Suprapubic skin (tissue), 4 donors: ENCODE results near the gene TM6SF1. TPM values are rescaled to one million over a fixed set of nuclear protein-coding genes. Genes with fewer than 3 reads are reported as not detected.
A peak's percentile ranks its signal among the peaks of the same experiment; 100 is the strongest.

Experiments used
- DNase-seq, 2 donors: peaks; one replicate each; pipeline ENCODE4 v3.0.0-alpha.2; 2019; ENCODE audit warnings: low spot score in 2 of 2
- H3K27ac ChIP-seq: fragments of 200-600 bp; sonication (generic); one replicate; pipeline ENCODE4 v1.5.1; 2019
- H3K27me3 ChIP-seq: fragments of 200-600 bp; sonication (generic); one replicate; pipeline ENCODE4 v1.5.1; 2019
- H3K36me3 ChIP-seq: fragments of 200-600 bp; sonication (generic); one replicate; pipeline ENCODE4 v1.5.1; 2019
- H3K4me1 ChIP-seq: fragments of 200-600 bp; sonication (generic); one replicate; pipeline ENCODE4 v1.5.1; 2019
- H3K4me3 ChIP-seq: fragments of 200-600 bp; sonication (generic); one replicate; pipeline ENCODE4 v1.5.1; 2019; ENCODE audit warnings: mild to moderate bottlenecking
- H3K9me3 ChIP-seq: fragments of 200-600 bp; sonication (generic); one replicate; pipeline ENCODE4 v1.5.1; 2019
- CTCF ChIP-seq, 2 donors: fragments of 200-600 bp in 1 of 2; fragments of 450-650 bp in 1 of 2; sonication (generic) in 1 of 2; IDR thresholded peaks; one replicate each; pipeline ENCODE4 v1.5.1; 2016 to 2019; ENCODE audit warnings: antibody characterized with exemption in 2 of 2, mild to moderate bottlenecking in 1 of 2, moderate library complexity in 1 of 2
- EP300 ChIP-seq: sonication (generic); formaldehyde crosslinking; IDR thresholded peaks from one replicate; pipeline ENCODE4 v1.6.1; 2017; ENCODE audit warnings: antibody characterized with exemption
- POLR2A ChIP-seq, 2 donors: fragments of 450-650 bp; IDR thresholded peaks; one replicate each; pipeline ENCODE4 v1.6.1; 2017; ENCODE audit warnings: antibody characterized with exemption in 2 of 2, mild to moderate bottlenecking in 2 of 2, moderate library complexity in 2 of 2
- POLR2AphosphoS5 ChIP-seq, 3 donors: sonication (generic); formaldehyde crosslinking; IDR thresholded peaks; one replicate each; pipeline ENCODE4 v1.6.1; 2017; ENCODE audit warnings: antibody characterized with exemption in 3 of 3
- WGBS: methylation state at CpG from one replicate; pipeline ENCODE4 v1.1.5; 2018; 5-methylcytosine and 5-hydroxymethylcytosine counted together
- total RNA-seq, 4 donors: library from RNA; depleted of rRNA; stranded (reverse); fragments of >200 nt; gene quantifications; one replicate each; pipeline ENCODE4 v1.1.0, GENCODE V29; 2016

The TM6SF1 gene
- total RNA-seq, 4 donors from 2014 or later: 1.6 to 2.7 (median 2.3) TPM

GRCh38 chr15:83064859-83065258, 42.6 kb upstream of the TM6SF1 start:
- 29% methylated on average over 4 of the region's 4 CpGs for WGBS
- TF ChIP-seq EP300 (no peak), POLR2A (IDR thresholded peaks at IDR 0.05) (no peak), POLR2AphosphoS5 (IDR thresholded peaks at IDR 0.05) (no peak), CTCF (IDR thresholded peaks at IDR 0.05) (no peak)
- Histone ChIP-seq H3K4me3 (peak overlapping the region; percentile 78), H3K4me1 (peaks cover 54% of the 10 kb centered on the region), H3K9me3 (no peaks in the 10 kb centered on the region), H3K27ac (no peak overlapping the region), H3K27me3 (no peaks in the 10 kb centered on the region), H3K36me3 (no peaks in the 10 kb centered on the region)
- no peak for DNase-seq

GRCh38 chr15:83065431-83065830, 42.0 kb upstream of the TM6SF1 start:
- Histone ChIP-seq H3K27me3 (no peaks in the 10 kb centered on the region), H3K27ac (no peak overlapping the region), H3K4me1 (peaks cover 54% of the 10 kb centered on the region), H3K9me3 (no peaks in the 10 kb centered on the region), H3K4me3 (peak overlapping the region; percentile 78), H3K36me3 (no peaks in the 10 kb centered on the region)
- no peak for DNase-seq
- WGBS: 29% methylated on average over 3 of the region's 3 CpGs
- no peak for TF ChIP-seq POLR2AphosphoS5 (IDR thresholded peaks at IDR 0.05)
- TF ChIP-seq POLR2A (IDR thresholded peaks at IDR 0.05): no peak
- TF ChIP-seq EP300: no peak

GRCh38 chr15:83066034-83066733, 41.3 kb upstream of the TM6SF1 start:
- Histone ChIP-seq H3K27me3 (no peaks in the 10 kb centered on the region), H3K36me3 (no peaks in the 10 kb centered on the region), H3K27ac (peak overlapping the region; percentile 90), H3K4me3 (peak overlapping the region; percentile 78), H3K9me3 (no peaks in the 10 kb centered on the region), H3K4me1 (peaks cover 54% of the 10 kb centered on the region)
- TF ChIP-seq POLR2AphosphoS5 (IDR thresholded peaks at IDR 0.05) (no peak), EP300 (no peak), POLR2A (IDR thresholded peaks at IDR 0.05) (no peak), CTCF (IDR thresholded peaks at IDR 0.05) (no peak)
- no peak for DNase-seq
- WGBS: 9% methylated on average over 30 of the region's 42 CpGs

GRCh38 chr15:83066734-83067637, 40.5 kb upstream of the TM6SF1 start, which contains the start of gene BTBD1:
BTBD1 (minus strand) TSS chr15:83067252; CDS start chr15:83067151, 101 bp downstream.
- peak; percentile 67 to 85 for TF ChIP-seq POLR2A (IDR thresholded peaks at IDR 0.05)
- TF ChIP-seq CTCF (IDR thresholded peaks at IDR 0.05): no peak
- peak; percentile 93 to 96 for DNase-seq
- Histone ChIP-seq H3K9me3 (no peaks in the 10 kb centered on the region), H3K27me3 (no peaks in the 10 kb centered on the region), H3K4me3 (peak within 1 kb of the TSS; percentile 78), H3K27ac (peak within 1 kb of the TSS; percentile 90), H3K4me1 (peaks cover 46% of the 10 kb centered on the region), H3K36me3 (no peaks in the 10 kb centered on the region)
- 0% methylated on average over 27 of the region's 90 CpGs for WGBS

GRCh38 chr15:83067638-83067962, 39.8 kb upstream of the TM6SF1 start:
- TF ChIP-seq EP300: no peak
- TF ChIP-seq CTCF (IDR thresholded peaks at IDR 0.05): no peak
- TF ChIP-seq POLR2AphosphoS5 (IDR thresholded peaks at IDR 0.05): no peak
- no peak for TF ChIP-seq POLR2A (IDR thresholded peaks at IDR 0.05)
- H3K4me3 ChIP-seq: peak overlapping the region; percentile 78
- WGBS: 37% methylated on average over 12 of the region's 12 CpGs
- H3K36me3 ChIP-seq: no peaks in the 10 kb centered on the region
- H3K4me1 ChIP-seq: peaks cover 40% of the 10 kb centered on the region
- no peak for DNase-seq
- H3K9me3 ChIP-seq: no peaks in the 10 kb centered on the region
- H3K27me3 ChIP-seq: no peaks in the 10 kb centered on the region
- H3K27ac ChIP-seq: peak overlapping the region; percentile 90
